Ramos (cell line): Measurements from ENCODE around the gene PNMT.

Experiments
- in situ Hi-C: fragments of 300-500 bp; cut with MboI; formaldehyde crosslinking; loops from one replicate; pipeline ENCODE4 v1.14.3; 2022; ENCODE audit warnings: low sequenced_read_pairs; ENCODE audit not compliant: unreplicated experiment

Gene PNMT

DNA sequence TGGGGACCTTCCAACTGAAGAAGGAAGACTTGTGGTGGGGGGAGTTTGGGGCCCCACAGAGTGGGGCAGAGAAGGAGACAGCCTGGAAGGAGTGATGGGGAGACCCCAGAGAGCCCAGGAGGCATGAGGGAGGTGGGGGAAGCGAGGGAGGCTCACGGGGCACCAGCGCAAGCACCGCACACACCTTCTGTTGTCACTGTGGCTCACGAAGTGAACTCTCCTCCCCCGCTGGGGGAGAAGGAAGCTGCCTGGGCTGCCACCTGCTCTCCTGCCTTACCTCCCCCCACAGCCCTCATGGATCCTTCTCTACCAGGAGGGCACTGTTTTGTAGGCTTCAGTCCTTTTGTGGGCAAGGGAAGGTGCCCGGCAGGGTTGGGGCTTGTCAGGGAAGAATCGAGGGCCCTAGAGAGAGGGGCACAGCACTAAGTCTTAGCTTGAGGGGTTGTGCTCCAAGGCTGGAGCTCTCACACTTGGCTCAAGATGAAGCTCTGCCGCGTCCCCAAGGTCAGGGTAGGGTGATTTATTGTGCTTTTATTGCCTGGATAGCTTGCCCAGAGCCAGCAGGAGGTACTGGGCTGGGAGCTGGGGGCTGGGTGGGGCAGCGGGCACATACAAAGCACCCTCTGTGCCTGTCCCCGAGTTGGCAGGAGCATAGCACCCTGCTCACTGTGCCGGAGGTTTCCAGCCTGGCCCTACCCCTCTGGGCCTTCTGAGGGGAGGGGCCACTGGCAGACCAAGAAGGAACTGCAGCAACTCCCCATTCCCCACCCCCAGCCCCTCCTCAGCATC is 35.9 kb upstream of the PNMT start:
- in situ Hi-C loops = no loop called here

GRCh38 chr17:39633570-39634183 is 34.6 kb upstream of the PNMT start:
- in situ Hi-C loops = no loop called here

DNA sequence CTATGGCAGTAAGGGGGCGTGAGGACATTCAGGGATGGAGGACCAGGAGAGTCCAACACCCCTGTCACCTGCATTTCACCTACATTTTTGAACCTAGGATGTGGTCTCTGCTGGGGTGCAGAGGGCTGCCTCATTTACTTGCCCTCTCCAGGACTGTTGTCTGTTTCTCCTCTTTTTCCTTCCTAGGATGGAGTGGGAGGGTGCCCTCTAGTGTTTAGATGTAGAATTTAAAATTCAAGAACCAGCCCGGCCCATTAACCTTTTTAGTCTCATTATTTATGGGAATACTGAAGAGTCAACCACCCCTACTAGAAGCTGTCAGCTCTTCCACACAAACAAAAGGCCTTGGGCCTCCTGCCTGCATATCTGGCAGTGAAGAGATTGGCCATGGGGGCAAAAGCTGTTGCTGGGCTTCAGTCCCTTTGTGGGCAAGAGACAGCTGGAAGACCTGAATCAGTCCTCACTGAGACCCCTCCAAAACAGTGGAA is 33.8 kb upstream of the PNMT start:
- in situ Hi-C loops = no loop called here

- in situ Hi-C loops = no loop called here
Measured at GRCh38 chr17:39635614-39636176, 32.6 kb upstream of the PNMT start.

GRCh38 chr17:39636587-39636926 is 31.7 kb upstream of the PNMT start:
- in situ Hi-C loops = no loop called here

DNA sequence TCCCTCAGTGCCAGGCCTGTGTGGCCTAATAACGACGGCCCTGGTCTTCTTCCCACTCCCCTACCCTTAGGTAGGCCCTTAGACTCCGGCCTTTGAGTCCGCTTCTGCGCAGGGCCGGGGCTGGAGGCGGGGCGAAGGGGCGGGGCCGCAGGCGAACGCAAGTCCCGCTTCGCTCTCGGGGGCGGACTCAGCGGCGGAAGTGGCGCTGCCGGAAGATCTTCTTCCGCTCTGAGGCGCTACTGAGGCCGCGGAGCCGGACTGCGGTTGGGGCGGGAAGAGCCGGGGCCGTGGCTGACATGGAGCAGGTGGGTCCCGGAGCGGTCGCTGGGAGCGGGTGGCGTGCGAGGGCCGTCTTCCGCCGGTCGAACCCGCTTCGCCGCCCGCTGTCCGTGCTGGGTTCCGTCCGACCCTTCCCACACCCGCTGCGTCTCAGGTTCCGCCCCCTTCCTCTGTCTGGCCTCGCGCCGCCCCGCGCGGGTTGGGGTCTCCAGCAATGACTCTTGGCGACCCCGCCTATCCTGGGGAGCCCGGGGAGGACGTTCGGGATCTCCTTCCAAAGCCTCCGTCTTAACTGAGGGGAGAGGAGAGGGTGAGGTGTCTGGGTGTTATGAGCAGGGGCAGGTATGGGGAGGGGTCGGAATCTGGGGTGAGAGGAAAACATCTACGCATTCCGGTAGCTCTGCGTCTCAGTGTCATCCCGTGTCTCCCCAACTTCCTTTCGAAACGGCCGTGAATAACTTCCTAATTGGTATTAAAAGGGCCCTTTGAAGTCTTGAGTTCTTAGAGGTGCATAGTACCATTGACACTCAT is 31.1 kb upstream of the PNMT start, which contains the start of gene STARD3:
Gene STARD3, plus strand, starts transcription at position 218 of the 810 bp plus-strand sequence. CDS start 16,388 bp downstream, outside the sequence.
- in situ Hi-C loops = no loop called here

DNA sequence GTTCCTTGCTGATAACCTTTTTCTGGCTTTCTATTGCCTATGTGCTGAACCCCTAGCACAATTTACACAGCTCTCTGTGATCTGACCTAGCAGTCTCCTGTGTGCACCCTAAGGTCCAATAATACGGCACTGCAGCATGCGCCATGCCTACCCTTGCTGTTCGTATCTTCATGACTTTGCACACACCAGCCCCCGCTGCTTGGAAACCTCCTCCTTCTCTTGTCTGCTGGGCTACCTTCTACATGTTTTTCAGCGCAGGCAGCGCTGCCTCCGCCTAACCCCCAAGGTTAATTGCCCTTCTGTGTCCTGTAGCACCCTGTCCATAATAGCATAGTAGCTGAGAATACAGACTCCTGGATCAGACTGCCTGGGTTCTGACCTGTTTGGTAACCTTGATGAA is 29.9 kb upstream of the PNMT start:
- in situ Hi-C loops = no loop called here

GRCh38 chr17:39639043-39639442 is 29.2 kb upstream of the PNMT start:
- in situ Hi-C loops = no loop called here

GRCh38 chr17:39639566-39640458 is 28.4 kb upstream of the PNMT start:
- in situ Hi-C loops = no loop called here

- in situ Hi-C loops = no loop called here
Measured at GRCh38 chr17:39640591-39641031, 27.6 kb upstream of the PNMT start.

GRCh38 chr17:39641097-39641496 is 27.2 kb upstream of the PNMT start:
- in situ Hi-C loops = no loop called here

DNA sequence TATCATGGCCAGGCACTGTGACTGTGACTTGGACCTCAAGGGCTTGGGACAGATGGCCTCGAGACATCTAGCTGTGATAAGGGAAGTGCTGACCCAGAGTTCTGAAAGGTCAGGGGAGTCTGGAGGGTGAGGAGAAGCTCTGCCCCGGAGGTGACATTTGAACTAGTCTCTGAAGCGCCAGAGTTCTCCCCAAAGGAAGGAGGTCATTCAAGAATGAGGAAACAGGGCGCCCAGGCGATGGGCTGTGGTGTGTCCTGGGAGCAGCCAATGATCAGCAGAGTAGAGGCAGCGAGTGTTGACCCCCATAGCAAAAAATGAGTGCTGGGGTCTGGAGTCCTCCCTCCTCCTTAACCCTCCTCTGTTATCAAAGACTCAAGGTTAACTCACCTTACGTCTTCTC is 26.4 kb upstream of the PNMT start:
- in situ Hi-C loops = no loop called here

DNA sequence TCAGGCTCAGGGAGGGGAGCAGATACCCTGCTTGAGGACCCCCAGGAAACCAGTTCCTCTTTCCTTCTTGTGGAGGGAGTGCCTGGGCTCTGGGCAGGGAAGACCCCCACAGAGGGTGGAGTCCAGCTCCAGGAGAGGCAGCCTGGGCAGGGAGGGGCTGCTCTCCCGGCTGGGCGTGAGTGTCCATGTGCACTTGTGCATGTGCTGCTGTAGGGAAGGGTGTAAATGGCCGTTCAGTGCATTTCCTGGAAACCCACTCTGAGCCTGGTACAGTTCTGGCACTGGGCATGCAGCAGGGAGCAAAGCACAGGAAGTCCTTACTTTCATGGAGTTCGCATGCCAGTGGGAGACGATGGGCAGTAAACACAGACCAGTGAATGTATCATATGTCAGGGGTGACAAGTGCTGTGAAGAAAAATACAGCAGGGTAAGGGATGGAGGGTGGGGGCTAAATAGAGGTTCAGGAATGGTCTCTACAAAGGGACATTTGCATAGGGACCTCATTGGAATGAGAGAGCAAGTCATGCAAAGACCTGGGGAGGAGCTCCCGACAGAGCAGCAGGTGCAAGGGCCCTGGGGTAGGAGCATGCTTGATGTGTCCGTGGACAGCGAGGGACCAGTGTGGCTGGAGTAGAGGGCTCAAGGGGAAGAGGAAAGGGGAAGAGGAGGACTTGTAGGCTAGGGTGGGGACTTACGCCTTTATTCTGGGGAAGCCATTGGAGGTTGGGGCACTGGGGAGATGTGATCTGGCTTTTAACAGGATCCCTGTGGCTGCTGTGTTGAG is 25.8 kb upstream of the PNMT start:
- in situ Hi-C loops = no loop called here

DNA sequence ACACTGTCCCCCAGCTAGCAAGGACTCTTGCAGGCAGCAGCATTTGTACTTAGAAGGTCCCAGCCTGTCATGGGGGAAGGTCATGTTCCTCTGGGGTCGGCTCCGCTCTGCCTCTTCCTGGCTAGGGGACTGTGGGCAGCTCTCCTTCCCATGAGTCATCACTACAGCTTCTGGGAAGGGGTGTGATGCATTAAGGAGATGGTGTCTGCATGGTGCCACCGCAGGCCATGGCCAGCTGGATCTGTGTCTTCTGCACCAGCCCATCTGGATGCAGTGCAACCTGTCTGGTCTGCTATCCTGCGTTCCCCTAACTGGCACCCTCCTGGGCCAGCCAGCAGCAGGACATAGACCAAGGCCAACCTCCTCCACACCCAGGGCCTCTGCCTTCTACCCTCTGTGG is 25.0 kb upstream of the PNMT start:
- in situ Hi-C loops = no loop called here

DNA sequence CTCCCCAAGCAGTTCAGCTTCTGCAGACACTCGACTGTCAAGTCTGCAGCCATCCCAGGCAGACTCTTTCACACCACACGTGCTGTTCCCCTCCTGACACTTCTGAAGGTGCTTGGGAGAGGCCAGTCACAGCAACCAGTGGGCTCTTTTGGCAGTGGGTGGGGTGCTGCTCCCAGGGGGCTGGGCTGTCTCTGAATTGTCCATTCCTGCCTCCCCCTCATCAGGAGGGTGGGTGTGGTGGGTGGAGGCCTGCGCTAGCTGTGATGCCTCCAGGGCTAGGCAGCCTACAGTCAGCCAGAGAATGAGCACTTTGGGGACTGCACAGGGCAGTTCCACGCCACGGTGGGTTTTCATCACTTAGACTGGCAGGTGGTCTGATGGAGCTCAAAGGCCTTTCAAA is 21.0 kb upstream of the PNMT start:
- in situ Hi-C loops = no loop called here

GRCh38 chr17:39648616-39649366 is 19.5 kb upstream of the PNMT start:
- in situ Hi-C loops = no loop called here

GRCh38 chr17:39650121-39650579 is 18.1 kb upstream of the PNMT start:
- in situ Hi-C loops = no loop called here

DNA sequence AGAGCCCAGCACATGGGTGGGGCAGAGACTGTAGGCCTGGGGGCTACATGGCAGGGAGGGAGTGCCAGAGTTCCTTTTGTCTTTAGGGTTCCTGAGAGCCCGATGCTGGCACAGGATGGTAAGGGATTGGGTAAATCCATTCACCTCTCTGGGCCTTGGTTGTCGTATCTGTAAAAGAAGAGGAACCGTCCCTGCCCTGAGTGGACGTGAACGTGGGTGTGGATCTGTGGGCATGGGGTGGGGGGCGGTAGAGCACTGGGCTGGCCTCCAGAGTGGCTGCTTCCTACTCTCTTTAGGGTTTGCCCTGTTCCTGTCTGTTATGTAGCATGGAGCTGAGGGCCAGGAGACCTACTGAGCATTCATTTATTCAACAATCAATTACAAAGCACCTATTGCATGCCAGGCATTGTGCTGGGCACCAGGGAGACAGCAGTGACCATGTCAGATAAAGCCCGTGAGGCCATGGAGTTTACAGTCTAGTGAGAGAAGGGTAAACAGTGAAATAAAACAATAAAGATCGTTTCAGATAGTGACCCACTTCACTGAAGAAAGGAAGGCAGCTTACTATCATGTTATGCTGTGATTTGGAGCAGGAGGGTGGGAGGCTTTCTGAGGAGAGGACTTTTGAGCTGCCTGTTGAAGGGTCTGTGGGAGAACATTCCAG is 16.2 kb upstream of the PNMT start:
- in situ Hi-C loops = no loop called here
